CD4-positive, alpha-beta T cell (primary cell): ENCODE measurements around the gene RNU7-1. TPM values are rescaled to one million over a fixed set of nuclear protein-coding genes. Genes with fewer than 3 reads are reported as not detected.

ENCODE experiments used
- ATAC-seq: fragments of 200-7000 bp; cut with Tn5 transposase; one replicate; pipeline ENCODE4 v1.10.0; 2022; ENCODE audit warnings: mild to moderate bottlenecking; ENCODE audit not compliant: poor library complexity
- CTCF ChIA-PET: fragments of 350-600 bp; sonication (Branson Sonifier 250); formaldehyde crosslinking; loops from one replicate; lab custom pipeline; 2021; ENCODE audit warnings: antibody characterized with exemption, inconsistent platforms; lab: Charles Lee
- POLR2A ChIA-PET: fragments of 350-600 bp; sonication (Branson Sonifier 250); formaldehyde crosslinking; loops from one replicate; lab custom pipeline; 2021; ENCODE audit warnings: antibody characterized with exemption, inconsistent platforms; lab: Charles Lee
- DNase-seq, 14 experiments: peaks; one replicate each; pipeline ENCODE4 v3.0.0-alpha.2; 2013 to 2020; ENCODE audit warnings: mixed read lengths in 2 of 14
- H3K27ac ChIP-seq, 2 donors: one replicate each; pipeline versions ENCODE4 v1.5.1 to v1.7.0; 2013; ENCODE audit warnings: low read length in 2 of 2, low read depth in 1 of 2, mild to moderate bottlenecking in 1 of 2
- H3K27me3 ChIP-seq, 2 experiments: 1 replicate in 1 of 2; 2 replicates in 1 of 2; pipeline versions ENCODE4 v1.6.1 to v1.7.0; 2013; ENCODE audit warnings: low read length in 2 of 2, control low read depth in 1 of 2, mild to moderate bottlenecking in 1 of 2, moderate library complexity in 1 of 2; ENCODE audit not compliant: insufficient read depth in 2 of 2, control insufficient read depth in 1 of 2
- H3K36me3 ChIP-seq: one replicate; pipeline ENCODE4 v1.6.1; 2013; ENCODE audit warnings: low read length, control low read depth; ENCODE audit not compliant: insufficient read depth
- H3K4me1 ChIP-seq: one replicate; pipeline ENCODE4 v1.6.1; 2013; ENCODE audit warnings: low read length, control low read depth; ENCODE audit not compliant: insufficient read depth
- H3K4me3 ChIP-seq: one replicate; pipeline ENCODE4 v1.5.1; 2013; ENCODE audit warnings: mild to moderate bottlenecking, low read length, moderate library complexity
- H3K9me3 ChIP-seq, 2 experiments: 1 replicate in 1 of 2; 2 replicates in 1 of 2; pipeline versions ENCODE4 v1.6.1 to v1.7.0; 2013; ENCODE audit warnings: low read length in 2 of 2, mild to moderate bottlenecking in 2 of 2, control low read depth in 1 of 2, moderate library complexity in 1 of 2; ENCODE audit not compliant: control insufficient read depth in 1 of 2, insufficient read depth in 1 of 2
- H3K27ac Mint-ChIP-seq: one replicate; pipeline ENCODE4 v1.8.0; 2020; ENCODE audit warnings: mixed read lengths
- H3K27me3 Mint-ChIP-seq: one replicate; pipeline ENCODE4 v1.8.0; 2021; ENCODE audit warnings: mixed read lengths
- H3K36me3 Mint-ChIP-seq: one replicate; pipeline ENCODE4 v1.8.0; 2021; ENCODE audit warnings: low read depth, mixed read lengths
- H3K4me1 Mint-ChIP-seq: one replicate; pipeline ENCODE4 v1.8.0; 2021; ENCODE audit warnings: low read depth, mixed read lengths
- H3K4me3 Mint-ChIP-seq: one replicate; pipeline ENCODE4 v1.8.0; 2020; ENCODE audit warnings: mild to moderate bottlenecking, mixed read lengths
- H3K9me3 Mint-ChIP-seq: one replicate; pipeline ENCODE4 v1.8.0; 2020; ENCODE audit warnings: mixed read lengths
- intact Hi-C, 2 experiments: fragments of 100-400 bp; cut with DNase I in 1 of 2; cut with micrococcal nuclease in 1 of 2; formaldehyde crosslinking; loops; one replicate each; pipeline versions ENCODE4 v1.15.1 to v1.9.0; 2023 to 2025; cut with DNase I, micrococcal nuclease
- total RNA-seq, 174 experiments: library from RNA in 2 of 174; stranded (reverse) in 2 of 174; gene quantifications; one replicate each; pipeline ENCODE4 v1.2.3 and lab custom pipeline; 2021 to 2026
- TF ChIP-seq, protein P1 (sequence below): fragments of 200-600 bp; IDR thresholded peaks from one replicate; pipeline ENCODE4 v1.8.0; 2022; ENCODE audit warnings: antibody characterized with exemption, mild to moderate bottlenecking

RNU7-1 gene
- total RNA-seq, 2 experiments from 2014 or later = not detected

DNA sequence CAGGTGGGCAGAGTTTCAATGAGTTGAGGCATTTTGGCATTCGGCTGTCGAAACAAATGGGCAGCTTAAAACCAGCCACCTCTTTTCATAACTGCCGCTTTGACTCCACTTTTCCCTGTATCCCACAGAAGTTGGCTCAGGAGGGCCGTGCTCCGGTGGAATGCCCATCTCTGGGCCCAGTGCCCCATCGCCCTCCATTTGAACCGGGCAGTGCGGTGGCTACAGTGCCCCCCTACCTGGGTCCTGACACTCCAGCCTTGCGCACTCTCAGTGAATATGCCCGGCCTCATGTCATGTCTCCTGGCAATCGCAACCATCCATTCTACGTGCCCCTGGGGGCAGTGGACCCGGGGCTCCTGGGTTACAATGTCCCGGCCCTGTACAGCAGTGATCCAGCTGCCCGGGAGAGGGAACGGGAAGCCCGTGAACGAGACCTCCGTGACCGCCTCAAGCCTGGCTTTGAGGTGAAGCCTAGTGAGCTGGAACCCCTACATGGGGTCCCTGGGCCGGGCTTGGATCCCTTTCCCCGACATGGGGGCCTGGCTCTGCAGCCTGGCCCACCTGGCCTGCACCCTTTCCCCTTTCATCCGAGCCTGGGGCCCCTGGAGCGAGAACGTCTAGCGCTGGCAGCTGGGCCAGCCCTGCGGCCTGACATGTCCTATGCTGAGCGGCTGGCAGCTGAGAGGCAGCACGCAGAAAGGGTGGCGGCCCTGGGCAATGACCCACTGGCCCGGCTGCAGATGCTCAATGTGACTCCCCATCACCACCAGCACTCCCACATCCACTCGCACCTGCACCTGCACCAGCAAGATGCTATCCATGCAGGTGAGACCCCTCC, 5.0 kb upstream of the RNU7-1 start:
- peak in 1 of 14 experiments; percentile 47 for DNase-seq

DNA sequence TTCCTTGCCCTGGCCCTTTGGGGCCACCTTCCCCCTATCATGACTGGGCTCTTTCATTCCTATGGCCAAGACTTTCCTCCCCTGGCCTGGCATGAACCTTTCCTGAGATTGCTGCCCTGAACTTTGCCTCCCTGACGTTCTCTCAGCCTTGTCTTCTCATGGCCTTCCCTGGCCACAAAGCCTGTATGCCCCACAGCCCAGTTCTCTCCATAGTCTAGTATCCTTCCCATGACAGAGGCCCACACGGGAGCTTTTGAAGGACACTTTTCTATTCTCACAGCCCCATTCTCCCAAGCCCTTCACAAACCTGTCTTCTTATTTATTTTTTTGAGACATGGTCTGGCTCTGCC, 4.5 kb upstream of the RNU7-1 start:
- TF ChIP-seq, protein P1, sequence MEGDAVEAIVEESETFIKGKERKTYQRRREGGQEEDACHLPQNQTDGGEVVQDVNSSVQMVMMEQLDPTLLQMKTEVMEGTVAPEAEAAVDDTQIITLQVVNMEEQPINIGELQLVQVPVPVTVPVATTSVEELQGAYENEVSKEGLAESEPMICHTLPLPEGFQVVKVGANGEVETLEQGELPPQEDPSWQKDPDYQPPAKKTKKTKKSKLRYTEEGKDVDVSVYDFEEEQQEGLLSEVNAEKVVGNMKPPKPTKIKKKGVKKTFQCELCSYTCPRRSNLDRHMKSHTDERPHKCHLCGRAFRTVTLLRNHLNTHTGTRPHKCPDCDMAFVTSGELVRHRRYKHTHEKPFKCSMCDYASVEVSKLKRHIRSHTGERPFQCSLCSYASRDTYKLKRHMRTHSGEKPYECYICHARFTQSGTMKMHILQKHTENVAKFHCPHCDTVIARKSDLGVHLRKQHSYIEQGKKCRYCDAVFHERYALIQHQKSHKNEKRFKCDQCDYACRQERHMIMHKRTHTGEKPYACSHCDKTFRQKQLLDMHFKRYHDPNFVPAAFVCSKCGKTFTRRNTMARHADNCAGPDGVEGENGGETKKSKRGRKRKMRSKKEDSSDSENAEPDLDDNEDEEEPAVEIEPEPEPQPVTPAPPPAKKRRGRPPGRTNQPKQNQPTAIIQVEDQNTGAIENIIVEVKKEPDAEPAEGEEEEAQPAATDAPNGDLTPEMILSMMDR = no peak
- peaks cover 60% of the 10 kb centered on the region for H3K4me1 Mint-ChIP-seq
- H3K36me3 Mint-ChIP-seq = peaks cover 37% of the 10 kb centered on the region
- peak overlapping the region; percentile 87 for H3K27ac Mint-ChIP-seq
- CTCF ChIA-PET = interaction anchor here (1.2 to 4.1 kb wide), 5 partner anchors 20 to 66 kb away, joined by 5 to 33 read pairs (median 13); partner anchors contain the start of genes ENO2 and SPSB2
- DNase-seq (no peak), ATAC-seq (no peak)
- Histone ChIP-seq H3K27ac (no peak overlapping the region), H3K4me1 (peaks cover 52% of the 10 kb centered on the region), H3K4me3 (no peak overlapping the region), H3K36me3 (peaks cover 24% of the 10 kb centered on the region), H3K9me3 (no peaks in the 10 kb centered on the region), H3K27me3 (no peaks in the 10 kb centered on the region)
- POLR2A ChIA-PET = interaction anchor here (1.0 to 4.4 kb wide), 7 partner anchors 12 to 87 kb away, joined by 3 to 38 read pairs (median 4); partner anchors contain the start of genes ENO2, PTPN6, SPSB2 and TPI1
- H3K27me3 Mint-ChIP-seq = no peaks in the 10 kb centered on the region
- no peaks in the 10 kb centered on the region for H3K9me3 Mint-ChIP-seq
- intact Hi-C loops = loop anchor here in 1 of 2 experiments (5.0 kb wide), 1 partner anchor 33 kb away; the partner anchor contains the start of genes EMG1 and PHB2
- H3K4me3 Mint-ChIP-seq = peak overlapping the region; percentile 37

More for the DNA sequence above, 5.0 kb upstream of the RNU7-1 start:
- Mint-ChIP-seq H3K4me3 (peak overlapping the region; percentile 90), H3K9me3 (no peaks in the 10 kb centered on the region), H3K27me3 (no peaks in the 10 kb centered on the region), H3K4me1 (peaks cover 62% of the 10 kb centered on the region), H3K27ac (peak overlapping the region; percentile 95), H3K36me3 (peaks cover 31% of the 10 kb centered on the region)
- no peak for ATAC-seq
- H3K4me3 ChIP-seq = peak overlapping the region; percentile 72
- H3K27me3 ChIP-seq = no peaks in the 10 kb centered on the region
- H3K27ac ChIP-seq = peak overlapping the region; percentile 55 to 92
- ChIA-PET CTCF (interaction anchor here (1.0 to 4.1 kb wide), 29 partner anchors 8 to 249 kb away, joined by 3 to 33 read pairs (median 6); partner anchors contain the start of genes ATN1, C1RL, COPS7A and EMG1), POLR2A (interaction anchor here (0.8 to 4.9 kb wide), 25 partner anchors 9 to 326 kb away, joined by 3 to 89 read pairs (median 12); partner anchors contain the start of genes ATN1, C1RL, CDCA3 and COPS7A)
- intact Hi-C loops = loop anchor here in 1 of 2 experiments (5.0 kb wide), 1 partner anchor 34 kb away; the partner anchor contains the start of genes EMG1 and PHB2
- TF ChIP-seq, protein P1 = peak; percentile 10
- H3K4me1 ChIP-seq = peaks cover 47% of the 10 kb centered on the region
- peaks cover 24% of the 10 kb centered on the region for H3K36me3 ChIP-seq
- no peaks in the 10 kb centered on the region for H3K9me3 ChIP-seq

DNA sequence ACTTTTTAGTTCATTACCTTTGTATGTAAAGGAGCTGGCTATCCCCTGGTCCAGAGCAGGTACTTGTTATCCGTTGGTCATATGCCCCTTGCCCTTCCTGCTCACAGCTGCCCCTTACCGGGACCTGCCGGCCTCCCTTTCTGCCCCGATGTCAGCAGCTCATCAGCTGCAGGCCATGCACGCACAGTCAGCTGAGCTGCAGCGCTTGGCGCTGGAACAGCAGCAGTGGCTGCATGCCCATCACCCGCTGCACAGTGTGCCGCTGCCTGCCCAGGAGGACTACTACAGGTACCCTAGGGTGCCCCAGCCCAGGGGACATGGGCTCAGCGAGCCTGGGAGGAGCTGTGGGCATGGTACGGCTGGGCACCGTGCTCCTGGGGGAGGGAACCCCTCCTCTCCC, 2.3 kb upstream of the RNU7-1 start:
- Mint-ChIP-seq H3K9me3 (no peaks in the 10 kb centered on the region), H3K4me1 (peaks cover 59% of the 10 kb centered on the region), H3K27me3 (no peaks in the 10 kb centered on the region), H3K27ac (peak overlapping the region; percentile 87), H3K4me3 (no peak overlapping the region), H3K36me3 (peaks cover 30% of the 10 kb centered on the region)
- H3K36me3 ChIP-seq = peaks cover 17% of the 10 kb centered on the region
- H3K27me3 ChIP-seq = no peaks in the 10 kb centered on the region
- ATAC-seq = no peak
- CTCF ChIA-PET = interaction anchor here (4.1 kb wide), 1 partner anchor 68 kb away, joined by 33 read pairs; the partner anchor contains the start of gene SPSB2
- H3K4me3 ChIP-seq = no peak overlapping the region
- H3K27ac ChIP-seq = no peak overlapping the region
- peaks cover 65% of the 10 kb centered on the region for H3K4me1 ChIP-seq
- peak in 1 of 14 experiments; percentile 39 for DNase-seq
- POLR2A ChIA-PET = interaction anchor here (0.8 to 1.6 kb wide), 3 partner anchors 11 to 27 kb away, joined by 3 read pairs; no protein-coding TSS in a partner anchor
- TF ChIP-seq, protein P1 = no peak
- intact Hi-C loops = loop anchor here in 1 of 2 experiments (5.0 kb wide), 1 partner anchor 74 kb away; the partner anchor contains the start of gene TPI1
- no peaks in the 10 kb centered on the region for H3K9me3 ChIP-seq
